T-helper 1 cell (primary cell): ENCODE data around the gene WDFY1.

ENCODE experiments used
- DNase-seq, 5 donors: peaks; one replicate each; pipeline ENCODE4 v3.0.0-alpha.2; 2012 to 2020

Gene WDFY1

GRCh38 chr2:223856021-223856420, 89.1 kb downstream of the WDFY1 start:
- DNase-seq = no peak

GRCh38 chr2:223855426-223855825, 89.7 kb downstream of the WDFY1 start:
- DNase-seq = no peak

- no peak for DNase-seq
Measured at GRCh38 chr2:223854741-223855140, 90.4 kb downstream of the WDFY1 start.

GRCh38 chr2:223853425-223853837, 91.7 kb downstream of the WDFY1 start:
- no peak for DNase-seq

- DNase-seq = no peak
Measured at GRCh38 chr2:223852281-223852795, 92.8 kb downstream of the WDFY1 start.

GRCh38 chr2:223847410-223847809, 97.7 kb downstream of the WDFY1 start:
- DNase-seq = no peak

GRCh38 chr2:223846515-223846914, 98.6 kb downstream of the WDFY1 start:
- DNase-seq = no peak

GRCh38 chr2:223841436-223842190, 103.5 kb downstream of the WDFY1 start:
- no peak for DNase-seq

- peak; percentile 58 to 71 (median 65) for DNase-seq
Measured at GRCh38 chr2:223837287-223838061, 107.7 kb downstream of the WDFY1 start, which contains the start of gene AP1S3. AP1S3 (minus strand) TSS chr2:223837582; CDS start chr2:223837450, 132 bp downstream.

GRCh38 chr2:223835701-223836532, 109.2 kb downstream of the WDFY1 start:
- no peak for DNase-seq

GRCh38 chr2:223834431-223834830, 110.7 kb downstream of the WDFY1 start:
- DNase-seq = no peak

- no peak for DNase-seq
Measured at GRCh38 chr2:223832241-223832903, 112.8 kb downstream of the WDFY1 start.

GRCh38 chr2:223829128-223829527, 116.0 kb downstream of the WDFY1 start:
- DNase-seq = no peak

GRCh38 chr2:223828314-223828713, 116.8 kb downstream of the WDFY1 start:
- DNase-seq = no peak

- no peak for DNase-seq
Measured at GRCh38 chr2:223826995-223827394, 118.1 kb downstream of the WDFY1 start.
